GM11168 (cell line): ENCODE results near the gene DISC1.
"Not testable (repeated sequence)": the region's sequence is repeated elsewhere in the genome, so short reads cannot be mapped to it uniquely, and the experiment has no call there.

Source experiments
- in situ Hi-C: fragments of 300-500 bp; cut with MboI; formaldehyde crosslinking; loops from one replicate; pipeline ENCODE4 v1.12.0; 2022; ENCODE audit warnings: low sequenced_read_pairs; ENCODE audit not compliant: unreplicated experiment

DISC1 gene

DNA sequence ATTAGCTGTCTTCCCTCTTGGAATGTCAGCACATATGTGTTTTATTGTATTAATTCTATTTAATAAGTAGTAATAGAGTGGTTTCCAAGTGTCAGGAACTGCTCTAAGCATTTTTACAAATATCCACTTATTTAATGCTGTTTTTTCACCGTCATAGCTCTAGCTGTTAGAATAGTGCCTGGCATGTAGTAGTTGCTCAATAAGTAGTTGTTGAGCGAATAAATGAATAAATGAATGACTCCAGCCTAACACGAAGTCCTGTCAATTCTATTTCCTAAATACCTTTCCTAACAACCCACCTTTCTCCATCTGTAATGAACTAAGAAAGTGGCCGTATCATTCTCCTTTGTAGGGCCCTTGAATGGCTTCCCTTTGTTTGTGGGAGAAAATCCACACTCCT lies 312.5 kb downstream of the DISC1 start:
- in situ Hi-C loops, result no loop called here

DNA sequence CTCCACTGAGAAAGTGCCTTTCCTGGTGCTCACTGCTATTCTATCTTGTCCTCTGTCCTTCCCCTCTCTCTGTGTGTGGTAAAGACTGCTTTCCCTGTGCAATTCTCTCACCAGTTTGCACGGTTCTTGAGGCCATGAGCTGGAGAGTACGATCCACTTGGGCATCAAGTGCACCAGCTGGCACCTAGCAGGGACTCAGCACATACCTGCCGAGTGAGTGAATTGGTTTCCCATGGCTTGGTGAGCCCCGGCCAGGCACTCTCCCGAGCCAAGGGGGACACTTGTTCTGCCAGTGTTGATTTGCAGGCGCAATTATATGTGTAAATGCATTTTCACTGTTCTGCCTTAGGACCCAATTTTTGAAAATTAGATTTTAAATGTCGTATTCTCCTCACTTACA lies 313.5 kb downstream of the DISC1 start:
- in situ Hi-C loops, result no loop called here

DNA sequence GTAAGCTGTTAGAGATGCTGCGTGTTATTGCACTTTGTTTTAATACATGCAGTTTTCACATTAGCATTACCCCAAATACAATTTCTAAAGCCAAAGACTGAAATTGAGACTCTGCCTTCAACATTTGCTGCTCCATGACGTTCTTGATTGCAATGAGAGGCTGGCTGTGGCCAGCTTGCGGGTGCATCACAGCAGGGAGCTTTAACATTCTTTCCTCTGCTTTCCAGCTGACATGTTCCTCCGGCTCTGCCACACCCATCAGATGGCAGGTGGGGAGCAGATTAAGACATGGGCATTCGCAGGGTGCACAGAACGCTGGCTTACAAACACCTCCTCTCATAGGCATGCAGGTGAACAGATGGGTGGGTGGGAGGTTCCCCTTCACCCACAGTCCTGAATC lies 314.1 kb downstream of the DISC1 start:
- in situ Hi-C loops, result no loop called here

DNA sequence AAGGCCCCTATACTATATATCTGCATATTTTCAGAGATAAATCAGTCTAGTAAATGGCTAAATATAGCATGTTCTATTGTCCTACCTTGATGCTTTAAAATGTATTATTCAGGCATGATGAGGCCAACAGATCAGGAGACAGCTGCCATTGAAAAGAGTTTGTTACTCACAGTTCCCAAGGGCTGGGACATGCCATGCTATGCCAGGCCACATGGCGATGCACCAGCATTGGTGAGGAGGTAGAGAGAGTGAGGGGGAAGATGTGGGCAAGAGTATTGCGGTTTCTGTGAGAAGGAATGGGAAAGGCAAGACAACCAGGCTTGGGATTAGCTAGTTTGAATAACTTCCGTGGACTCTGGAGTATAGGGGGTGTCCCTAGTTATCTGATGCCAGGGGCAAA lies 316.5 kb downstream of the DISC1 start:
- in situ Hi-C loops, result no loop called here

DNA sequence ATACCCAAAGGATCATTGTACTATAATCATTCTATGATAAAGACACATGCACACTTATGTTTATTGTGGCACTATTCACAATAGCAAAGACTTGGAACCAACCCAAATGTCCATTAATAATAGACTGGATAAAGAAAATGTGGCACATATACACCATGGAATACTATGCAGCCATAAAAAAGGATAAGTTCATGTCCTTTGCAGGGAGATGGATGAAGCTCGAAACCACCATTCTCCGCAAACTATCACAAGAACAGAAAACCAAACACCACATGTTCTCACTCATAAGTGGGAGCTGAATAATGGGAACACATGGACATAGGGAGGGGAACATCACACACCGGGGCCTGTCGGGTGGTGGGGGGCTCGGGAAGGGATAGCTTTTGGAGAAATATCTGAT lies 321.5 kb downstream of the DISC1 start:
- in situ Hi-C loops, result not testable (repeated sequence)

DNA sequence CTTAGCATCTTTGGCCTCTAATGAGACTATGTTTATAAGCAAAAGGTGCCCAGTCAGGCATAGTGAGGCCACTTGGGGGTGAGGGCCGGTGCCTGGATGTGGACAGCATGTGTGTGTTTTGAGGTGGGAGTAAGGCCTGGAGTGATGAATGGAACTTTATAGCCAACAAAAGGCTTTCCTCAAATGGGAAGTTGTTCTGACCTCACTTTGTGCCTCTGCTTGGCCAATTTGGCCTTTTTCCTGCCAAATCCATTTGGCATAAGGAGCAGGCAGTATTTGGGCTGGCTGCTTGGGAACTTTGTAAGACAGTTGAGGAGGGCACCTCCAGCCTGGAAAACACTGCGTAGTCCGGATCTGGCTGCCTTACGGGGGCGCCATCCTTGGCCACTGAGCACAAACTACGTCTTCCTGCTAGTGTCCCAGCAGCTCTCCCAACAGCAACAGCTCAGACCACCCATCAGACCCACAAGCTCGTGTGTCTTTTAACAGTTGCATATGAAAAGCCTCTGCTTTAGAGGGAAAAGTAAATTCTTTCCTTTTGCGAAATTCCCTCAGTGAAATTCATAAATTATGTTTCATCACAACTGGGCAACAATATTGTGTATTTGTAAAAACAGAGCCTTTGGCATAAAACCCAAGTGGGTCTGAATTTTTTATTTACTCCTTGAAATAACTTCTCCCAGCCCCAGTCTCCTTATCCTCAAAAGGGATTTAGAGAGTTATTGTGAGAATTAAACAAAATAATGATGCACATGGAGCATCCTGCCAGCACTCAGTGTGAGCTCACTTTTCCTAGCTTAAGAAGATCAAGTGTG lies 322.9 kb downstream of the DISC1 start:
- in situ Hi-C loops, result no loop called here

DNA sequence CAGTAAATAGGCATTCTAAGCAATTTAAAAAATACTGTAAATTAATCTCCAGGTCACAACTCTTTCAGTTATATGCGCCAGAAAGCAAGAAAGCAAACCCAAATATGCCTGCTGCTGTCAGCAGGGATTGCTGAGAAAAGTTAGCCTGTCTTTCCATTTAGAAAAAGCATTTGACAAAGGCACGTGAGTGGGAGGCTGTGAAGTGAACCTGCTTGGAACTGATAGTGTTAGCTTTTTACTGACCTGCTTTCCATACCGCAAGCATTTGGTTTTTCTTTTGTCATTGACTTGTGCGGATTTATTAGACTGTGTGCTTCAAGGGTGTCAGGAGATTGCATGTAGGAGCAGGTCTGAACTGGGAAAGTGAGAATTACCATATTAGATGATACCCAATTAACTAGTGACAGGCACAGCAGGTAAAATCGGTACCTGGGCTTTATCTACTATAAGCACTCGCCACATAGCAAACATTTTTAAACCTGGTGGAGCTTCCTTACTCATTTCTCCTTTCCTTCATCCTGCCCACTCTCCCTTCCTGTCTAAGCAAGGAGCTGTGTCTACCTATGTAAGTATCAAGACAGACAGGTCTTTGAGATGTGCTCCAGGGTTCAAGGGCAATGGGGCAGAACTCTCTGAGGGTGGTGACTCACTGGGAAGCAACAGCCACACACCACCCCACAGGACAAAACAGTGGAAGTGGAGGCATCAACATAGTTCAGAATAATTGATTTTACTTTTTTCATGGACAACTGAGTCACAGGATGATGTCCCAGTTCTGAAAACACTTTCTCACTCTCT lies 323.9 kb downstream of the DISC1 start:
- in situ Hi-C loops, result no loop called here

DNA sequence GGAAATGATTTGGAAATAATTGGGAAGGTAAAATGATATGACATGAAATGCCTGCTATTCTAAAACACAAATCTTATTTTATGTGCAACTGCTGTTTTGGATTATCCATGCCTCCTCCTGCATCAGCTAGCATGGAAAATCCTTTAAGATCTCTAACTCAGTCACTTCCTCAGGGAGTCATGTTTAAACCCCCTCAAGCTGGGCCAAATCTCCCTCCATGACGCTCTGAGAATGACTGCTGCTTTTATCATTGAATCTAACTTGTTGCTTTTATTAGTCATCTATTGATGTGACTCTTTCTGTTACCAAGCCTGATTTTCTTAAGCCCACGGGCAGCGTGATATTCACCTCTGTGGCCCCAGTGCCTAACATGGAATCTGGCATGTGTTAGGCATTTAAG lies 324.8 kb downstream of the DISC1 start:
- in situ Hi-C loops, result no loop called here

DNA sequence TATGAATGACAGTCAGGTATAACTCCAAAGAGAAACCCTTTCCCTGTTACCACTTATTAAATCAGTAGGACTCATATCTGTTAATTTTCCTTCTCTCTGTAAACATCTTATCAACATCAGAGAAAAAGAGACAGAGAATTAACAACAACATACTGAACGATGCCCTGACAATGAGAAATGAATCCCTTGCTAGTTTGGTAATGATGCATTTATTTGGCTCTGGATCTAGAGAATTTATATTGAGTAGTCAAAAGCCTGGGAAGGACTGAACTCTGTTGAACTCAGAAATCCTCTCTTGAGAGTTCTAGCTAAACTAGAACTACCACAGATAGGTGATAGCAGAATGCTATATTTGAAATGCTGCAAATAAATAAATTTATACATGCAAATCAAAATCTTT lies 325.6 kb downstream of the DISC1 start:
- in situ Hi-C loops, result no loop called here

DNA sequence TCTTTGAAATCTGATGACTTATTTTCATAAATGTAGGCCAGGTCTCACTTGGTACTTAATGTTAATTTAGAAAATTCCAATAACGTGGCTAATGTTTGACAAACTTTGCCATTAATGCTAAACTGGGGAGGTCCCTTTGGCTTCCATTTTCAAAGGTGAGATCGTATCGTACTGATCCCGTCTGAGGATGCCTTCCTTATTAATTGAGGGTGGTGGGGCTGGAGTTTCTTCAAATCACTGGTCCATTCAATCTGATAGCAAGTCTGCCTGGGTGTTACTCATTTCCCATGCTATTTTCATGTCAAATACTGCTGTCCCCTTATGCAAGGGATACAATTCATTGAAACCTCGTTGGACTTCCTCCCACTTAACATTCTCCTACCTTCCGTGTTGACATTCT lies 327.1 kb downstream of the DISC1 start:
- in situ Hi-C loops, result no loop called here

DNA sequence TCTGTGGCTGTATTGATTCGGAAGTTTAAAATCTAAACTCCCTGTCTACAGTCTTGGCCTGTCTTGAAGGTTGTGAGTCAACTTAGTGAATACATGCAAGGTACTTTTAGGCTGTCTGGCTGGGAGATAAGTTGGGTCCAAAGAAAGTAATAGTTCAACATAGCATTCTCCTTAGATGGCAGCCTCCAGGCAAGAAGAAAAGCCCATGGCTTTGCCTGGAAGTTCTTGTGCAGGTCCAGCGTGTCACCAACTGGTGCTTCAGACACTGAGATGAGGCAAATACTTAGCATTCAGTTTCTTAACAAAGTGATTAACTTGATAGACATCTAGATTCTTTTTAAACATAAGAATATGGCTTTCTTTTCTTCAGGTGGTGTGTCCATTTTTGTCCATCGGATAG lies 328.2 kb downstream of the DISC1 start:
- in situ Hi-C loops, result no loop called here

DNA sequence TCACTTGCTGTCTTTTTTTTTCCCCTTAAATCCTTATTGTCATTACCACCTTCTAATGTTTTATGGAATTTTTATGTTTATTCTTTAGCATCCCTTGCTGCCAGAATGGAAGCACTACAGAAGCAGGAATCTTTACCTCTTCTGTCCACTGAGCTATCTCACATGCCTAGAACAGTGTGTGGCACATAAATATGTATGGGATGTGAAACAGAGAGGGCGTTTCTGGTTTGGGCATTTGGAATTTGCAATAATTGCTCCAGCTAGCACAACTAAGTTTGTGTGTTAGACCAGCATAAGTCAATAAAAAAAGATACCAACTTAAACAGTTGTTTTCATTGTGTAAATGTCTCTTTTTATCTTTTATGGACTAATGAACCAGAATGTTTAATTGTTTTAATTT lies 330.8 kb downstream of the DISC1 start:
- in situ Hi-C loops, result no loop called here

DNA sequence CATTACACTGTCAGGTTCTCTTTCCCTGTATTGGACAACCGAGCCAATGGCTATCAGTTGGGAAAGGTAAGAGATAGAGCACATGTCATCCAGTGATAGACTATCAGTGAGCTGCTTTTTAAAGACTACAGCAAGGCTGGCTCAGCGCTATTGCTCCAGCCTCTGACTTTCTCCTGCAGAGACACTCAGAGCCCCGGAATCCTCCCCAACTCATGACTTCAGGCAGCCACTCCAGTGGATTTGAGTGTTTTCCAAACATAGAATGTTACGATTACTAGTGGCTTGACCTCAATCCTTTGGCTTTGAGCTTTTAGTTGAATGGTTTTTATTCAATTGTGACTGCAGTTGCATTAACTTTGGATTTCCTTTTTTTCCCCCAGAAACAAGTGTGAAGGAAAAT lies 331.9 kb downstream of the DISC1 start:
- in situ Hi-C loops, result no loop called here

DNA sequence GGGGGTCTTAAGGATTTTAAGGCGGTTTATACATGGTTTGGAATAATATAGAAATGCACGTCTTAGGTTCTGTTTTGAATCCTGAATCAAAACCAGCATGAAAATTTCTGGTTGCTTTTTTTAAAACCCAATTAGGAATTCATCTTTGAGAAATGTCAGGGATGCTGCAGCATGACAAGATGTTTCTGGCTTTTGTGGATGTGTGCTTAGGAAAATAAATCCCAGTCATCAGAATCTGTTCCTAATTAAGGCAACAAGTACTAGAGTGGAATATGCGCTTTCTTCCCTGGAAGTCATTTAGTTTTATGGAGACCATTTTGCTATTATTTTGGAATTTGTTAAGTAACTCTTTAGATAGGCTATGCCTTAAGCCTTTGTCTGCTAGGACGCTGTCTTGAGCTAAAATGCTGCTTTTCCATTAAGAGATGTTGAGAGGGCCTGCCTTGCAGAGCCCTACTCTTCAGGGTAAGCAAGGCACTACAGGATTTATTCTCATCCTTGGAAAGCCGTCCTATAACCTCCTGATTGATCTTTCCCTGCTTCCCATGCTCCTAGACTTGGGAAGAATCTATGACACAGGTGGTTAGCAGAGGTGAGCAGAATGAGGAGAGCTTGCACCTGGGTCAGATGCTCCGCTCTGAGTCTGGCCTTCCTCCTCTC lies 332.8 kb downstream of the DISC1 start:
- in situ Hi-C loops, result no loop called here

DNA sequence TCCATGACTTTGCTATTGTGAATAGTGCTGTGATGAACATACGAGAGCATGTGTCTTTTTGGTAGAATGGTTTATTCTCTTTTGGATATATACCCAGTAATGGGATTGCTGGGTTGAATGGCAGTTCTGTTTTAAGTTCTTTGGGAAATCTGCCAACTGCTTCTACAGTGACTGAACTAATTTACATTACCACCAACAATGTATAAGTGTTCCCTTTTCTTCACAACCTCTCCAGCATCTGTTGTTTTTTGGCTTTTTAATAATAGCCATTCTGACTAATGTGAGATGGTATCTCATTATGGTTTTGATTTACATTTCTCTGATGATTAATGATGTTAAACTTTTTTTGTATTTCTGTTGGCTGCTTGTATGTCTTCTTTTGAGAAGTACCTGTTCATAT lies 335.2 kb downstream of the DISC1 start:
- in situ Hi-C loops, result not testable (repeated sequence)

DNA sequence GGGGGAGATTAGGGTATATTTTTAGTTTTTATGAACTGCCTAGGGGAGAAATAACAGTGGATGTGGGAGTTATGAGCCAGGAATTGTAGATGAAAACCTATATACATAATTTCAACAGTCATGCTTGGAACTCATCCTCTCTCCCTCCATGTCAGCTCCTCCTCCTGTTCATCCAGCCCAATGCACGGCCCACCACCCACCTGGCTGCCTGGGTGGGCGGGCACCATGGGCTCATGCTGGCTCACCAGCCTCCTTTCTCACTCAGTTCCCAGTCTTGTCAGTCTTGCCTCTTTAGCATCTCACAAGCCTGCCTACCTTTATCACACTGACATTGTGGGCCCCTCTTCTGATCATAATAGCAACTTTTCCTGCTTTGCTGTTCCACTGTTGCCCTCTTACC lies 336.0 kb downstream of the DISC1 start:
- in situ Hi-C loops, result no loop called here

DNA sequence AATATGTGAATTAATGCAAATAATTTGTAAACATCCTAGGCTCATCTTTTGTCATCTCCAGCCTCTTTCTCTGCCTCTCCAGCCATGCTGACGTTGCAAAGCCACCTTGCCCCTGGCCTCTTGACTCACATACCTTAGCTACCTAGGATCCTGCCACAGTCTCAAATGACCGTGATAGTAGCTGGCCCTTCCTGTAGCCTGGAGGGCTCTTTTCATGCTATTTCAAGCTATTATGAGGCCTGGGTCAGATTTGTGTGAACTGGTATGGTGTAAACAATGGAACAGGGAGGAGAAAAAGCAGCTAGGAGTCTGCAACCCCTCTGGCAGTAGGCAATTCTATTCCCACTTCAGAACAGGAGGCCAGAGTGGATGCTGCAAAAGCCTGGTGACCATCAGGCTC lies 337.7 kb downstream of the DISC1 start:
- in situ Hi-C loops, result no loop called here

DNA sequence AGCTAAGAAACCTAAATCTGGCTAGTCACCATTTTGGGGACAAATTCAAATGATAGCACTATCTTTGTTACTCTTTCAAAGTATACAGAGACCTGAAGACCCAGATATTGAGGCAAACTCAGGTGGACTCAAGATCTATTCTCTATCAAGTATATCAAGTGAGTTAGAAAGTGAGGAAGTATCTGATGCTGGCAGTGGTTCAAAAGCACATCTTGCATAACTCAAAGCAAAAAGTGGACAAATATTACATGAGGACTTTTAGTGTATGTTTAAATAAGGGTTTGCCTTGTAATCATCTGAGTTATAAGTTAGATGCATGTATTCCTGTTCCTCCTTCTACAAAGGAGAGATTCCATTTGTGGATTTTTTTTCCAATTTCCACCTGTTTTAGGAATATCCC lies 338.4 kb downstream of the DISC1 start:
- in situ Hi-C loops, result no loop called here

DNA sequence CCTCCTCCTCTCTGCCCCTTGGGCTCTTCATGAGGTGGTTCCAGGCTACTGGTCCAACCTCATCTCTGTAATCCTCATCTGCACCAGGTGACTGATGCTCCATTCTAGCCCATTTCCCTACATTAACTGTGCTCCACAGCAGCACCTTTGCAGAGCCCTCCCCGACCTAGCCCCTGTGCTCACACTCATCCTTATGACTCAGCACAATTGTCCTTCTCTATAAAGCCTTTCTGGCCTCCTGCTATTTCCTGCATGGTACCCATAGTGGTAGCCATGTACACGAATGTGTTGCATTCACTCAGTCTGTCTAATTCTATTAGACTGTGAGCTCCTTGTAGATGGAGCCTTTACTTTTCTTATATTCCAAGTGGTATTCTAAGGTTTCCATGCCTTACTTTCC lies 339.0 kb downstream of the DISC1 start:
- in situ Hi-C loops, result no loop called here

DNA sequence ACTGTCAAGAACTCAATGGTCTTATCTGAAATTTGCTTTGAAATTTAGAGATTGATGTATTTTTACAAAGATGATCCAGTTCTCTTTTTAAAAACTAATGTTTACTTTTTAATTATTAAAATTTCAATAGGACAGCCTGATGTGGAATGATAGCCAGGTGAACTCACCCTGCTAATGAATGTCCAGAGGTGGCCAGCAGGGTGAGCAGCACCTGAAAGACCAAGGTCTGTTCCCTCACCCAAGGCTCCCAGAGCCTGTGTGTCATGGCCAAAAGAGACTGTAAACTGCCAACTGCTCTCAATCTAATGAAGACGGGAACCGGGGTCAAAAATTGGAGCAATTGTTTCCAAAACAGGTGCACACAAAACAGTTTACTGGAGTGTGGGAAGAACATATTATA lies 340.4 kb downstream of the DISC1 start:
- in situ Hi-C loops, result no loop called here

DNA sequence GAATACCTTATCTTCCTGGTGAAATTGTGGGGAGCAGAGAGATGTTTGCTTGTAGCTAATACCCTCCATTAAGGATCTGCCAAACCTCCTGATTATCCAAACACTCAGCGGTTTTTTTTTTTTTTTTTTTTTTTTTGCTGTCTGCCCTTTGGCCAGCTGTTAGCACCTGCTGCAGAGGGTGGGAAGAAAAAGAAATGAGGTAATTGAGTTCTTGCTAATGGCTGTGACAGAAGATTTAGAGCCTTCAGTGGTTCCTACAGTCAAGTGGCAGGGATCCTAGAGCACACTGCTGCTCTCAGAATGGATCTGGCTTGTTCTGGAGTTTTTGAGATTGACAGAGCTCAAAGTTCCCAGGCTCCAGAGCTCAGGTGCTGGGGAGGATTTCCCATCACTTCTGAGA lies 342.5 kb downstream of the DISC1 start:
- in situ Hi-C loops, result no loop called here
